B cell (primary cell): ENCODE measurements around the gene MS4A2.

ENCODE experiments used
- CTCF ChIP-seq: fragments of 200-600 bp; IDR thresholded peaks from one replicate; pipeline ENCODE4 v1.8.0; 2022; ENCODE audit warnings: antibody characterized with exemption, mild to moderate bottlenecking
- EZH2 ChIP-seq: IDR thresholded peaks from 2 replicates; pipeline ENCODE4 v1.6.1; 2012; ENCODE audit warnings: borderline replicate concordance, low read depth, mild to moderate bottlenecking, moderate library complexity, low read length; ENCODE audit not compliant: insufficient read depth, poor library complexity, severe bottlenecking

- TF ChIP-seq CTCF (no peak), EZH2 (no peak)
These were observed 19.0 kb upstream of the MS4A2 start for GRCh38 chr11:60069450-60069849.
